HG02852 (cell line): Measurements from ENCODE around the gene CEMIP2.
"Not testable (repeated sequence)": the region's sequence is repeated elsewhere in the genome, so short reads cannot be mapped to it uniquely, and the experiment has no call there.

Experiments used
- ATAC-seq: cut with Tn5 transposase; IDR thresholded peaks from one replicate; pipeline ENCODE4 v1.9.1; 2021; ENCODE audit warnings: mild to moderate bottlenecking, moderate library complexity; ENCODE audit not compliant: unreplicated experiment

Gene CEMIP2

GRCh38 chr9:71681708-71682272, 86.5 kb downstream of the CEMIP2 start:
- no peak for ATAC-seq

GRCh38 chr9:71681104-71681707, 87.1 kb downstream of the CEMIP2 start:
- no peak for ATAC-seq

GRCh38 chr9:71680189-71680980, 87.9 kb downstream of the CEMIP2 start:
- ATAC-seq = no peak

DNA sequence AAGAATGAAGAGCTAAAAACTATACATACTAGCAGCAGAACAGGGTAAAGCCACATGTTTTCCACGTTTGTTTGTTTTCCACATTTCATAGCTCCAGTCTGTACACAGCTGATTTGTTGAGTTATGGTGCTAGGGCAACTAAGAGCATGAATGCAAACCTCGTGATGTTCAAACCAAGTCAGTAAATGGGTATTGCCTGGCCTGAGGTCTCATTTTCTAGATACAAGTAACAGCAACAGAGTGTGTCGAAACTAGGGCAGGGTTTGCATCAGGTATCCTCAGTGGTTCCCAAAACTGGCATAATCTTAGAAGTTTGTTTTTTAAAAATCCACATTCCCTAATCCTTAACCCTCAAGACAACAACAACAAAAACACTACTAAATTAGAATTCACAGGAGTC, 89.3 kb downstream of the CEMIP2 start:
- no peak for ATAC-seq

- ATAC-seq = no peak
Observed at GRCh38 chr9:71677209-71677608, 91.1 kb downstream of the CEMIP2 start.

GRCh38 chr9:71676460-71676859, 91.9 kb downstream of the CEMIP2 start:
- no peak for ATAC-seq

- no peak for ATAC-seq
Observed at GRCh38 chr9:71675857-71676165, 92.5 kb downstream of the CEMIP2 start.

- no peak for ATAC-seq
Observed at GRCh38 chr9:71675105-71675856, 93.0 kb downstream of the CEMIP2 start.

- ATAC-seq = no peak
Observed at GRCh38 chr9:71672573-71672972, 95.7 kb downstream of the CEMIP2 start.

GRCh38 chr9:71671289-71671688, 97.0 kb downstream of the CEMIP2 start:
- no peak for ATAC-seq

DNA sequence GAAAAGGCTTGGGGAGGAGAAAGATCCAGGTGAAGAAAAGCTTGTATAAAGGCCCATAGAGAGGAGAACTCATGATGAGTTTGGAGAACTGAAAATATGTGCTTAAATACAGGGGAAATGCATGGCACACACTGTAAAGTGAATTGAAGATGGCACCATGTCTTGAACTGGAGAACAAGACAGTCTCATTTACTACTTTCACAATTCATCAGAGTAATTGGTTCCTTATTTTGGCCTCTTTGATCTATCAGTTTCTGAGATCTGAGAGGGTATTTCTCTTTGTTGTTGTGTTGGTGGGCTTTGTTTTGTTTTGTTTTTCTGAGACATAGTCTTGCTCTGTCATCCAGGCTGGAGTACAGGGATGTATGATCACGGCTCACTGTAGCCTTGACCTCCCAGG, 98.2 kb downstream of the CEMIP2 start:
- ATAC-seq = no peak

GRCh38 chr9:71669284-71669995, 98.9 kb downstream of the CEMIP2 start:
- no peak for ATAC-seq

- ATAC-seq = no peak
Observed at GRCh38 chr9:71668717-71669116, 99.6 kb downstream of the CEMIP2 start.

GRCh38 chr9:71665247-71665646, 103.1 kb downstream of the CEMIP2 start:
- no peak for ATAC-seq

DNA sequence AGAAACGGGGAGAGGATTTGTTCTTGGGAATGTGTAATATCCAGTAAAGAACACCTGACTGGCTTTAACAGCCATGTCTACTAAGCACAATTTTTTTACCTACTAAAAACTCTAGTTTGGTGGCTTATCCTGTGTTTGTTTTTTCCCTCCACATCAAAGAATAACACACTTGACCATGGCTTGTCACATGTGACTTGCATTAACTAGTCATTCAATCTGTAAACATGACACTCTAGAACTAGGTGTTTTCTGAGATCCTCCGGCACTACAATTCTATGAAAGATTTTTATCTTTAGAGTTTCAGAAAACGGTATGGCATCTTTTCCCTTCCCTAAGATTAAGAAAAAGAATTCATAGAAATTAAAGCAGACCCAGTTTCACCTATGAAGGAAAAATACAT, 103.7 kb downstream of the CEMIP2 start:
- no peak for ATAC-seq

DNA sequence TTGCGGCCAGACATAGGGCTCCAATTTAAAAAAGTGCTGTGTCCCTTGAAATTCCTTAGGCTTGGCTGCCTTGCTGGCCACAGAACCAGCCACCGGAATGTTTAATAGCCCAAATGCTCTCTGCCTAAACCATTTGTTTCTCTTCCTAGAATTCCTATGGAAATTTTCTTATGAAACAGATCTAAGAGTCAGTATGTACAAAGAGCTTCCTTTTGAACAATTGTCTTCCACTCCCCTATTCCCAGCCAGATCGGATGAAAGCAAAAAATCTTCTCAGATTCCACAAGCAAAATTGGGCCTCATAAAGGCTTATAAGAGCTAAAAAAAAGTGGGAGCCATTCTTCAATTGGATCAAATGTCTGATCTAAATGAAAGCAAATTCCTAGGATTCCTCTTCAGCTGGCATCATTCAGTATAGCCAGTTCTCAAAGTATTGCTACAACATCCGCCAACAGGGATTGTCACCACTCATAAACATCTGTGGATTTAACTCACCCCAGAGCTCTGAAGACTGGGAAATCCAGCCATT, 104.3 kb downstream of the CEMIP2 start:
- ATAC-seq = no peak

- ATAC-seq = no peak
Observed at GRCh38 chr9:71663216-71663615, 105.1 kb downstream of the CEMIP2 start.

DNA sequence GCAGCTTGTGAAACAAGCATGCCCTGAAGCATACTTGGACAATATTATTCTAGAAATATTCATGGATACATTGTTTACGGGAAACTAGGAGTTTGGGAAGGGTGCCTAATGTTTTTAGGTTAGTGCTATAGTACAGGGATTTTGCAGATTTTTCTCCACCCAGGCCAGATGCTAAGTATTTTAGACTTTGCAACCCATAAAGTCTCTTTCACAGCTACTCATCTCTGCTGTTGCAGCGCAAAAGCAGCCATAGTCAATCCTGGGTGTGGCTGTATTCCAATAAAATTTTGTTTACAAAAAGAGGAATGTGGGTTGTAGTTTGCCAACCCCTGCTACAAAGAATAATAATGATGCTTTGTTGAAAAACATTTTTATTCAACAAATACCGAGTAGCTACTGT, 106.2 kb downstream of the CEMIP2 start:
- ATAC-seq = no peak

- ATAC-seq = not testable (repeated sequence)
Observed at GRCh38 chr9:71657276-71657675, 111.0 kb downstream of the CEMIP2 start.

- no peak for ATAC-seq
Observed at GRCh38 chr9:71656496-71656895, 111.8 kb downstream of the CEMIP2 start.

- ATAC-seq = no peak
Observed at GRCh38 chr9:71655778-71656177, 112.5 kb downstream of the CEMIP2 start.
